Measurements from ENCODE around the gene TMEM129.

Gene TMEM129

DNA sequence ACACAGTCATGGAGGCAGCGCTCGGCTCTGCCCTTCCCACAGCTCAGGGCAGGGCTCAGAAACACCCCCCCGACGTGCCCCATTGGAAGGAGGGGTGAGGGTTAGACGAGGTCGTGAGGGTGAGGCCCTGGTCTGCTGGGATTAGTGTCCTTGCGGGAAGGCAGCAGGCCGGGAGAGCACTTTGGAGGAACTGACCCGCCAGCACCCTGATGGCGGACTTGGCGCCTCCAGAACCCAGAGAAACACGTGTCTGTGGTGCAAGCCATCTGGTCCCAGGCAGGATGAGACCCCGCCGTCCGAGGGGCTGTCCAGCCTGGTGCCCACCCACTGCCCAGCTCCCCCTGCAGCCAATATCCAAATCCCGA, 26.5 kb upstream of the TMEM129 start:
- DNase-seq, result no peak
- Histone ChIP-seq H3K9me3 (ENCODE audit: insufficient read depth, low read depth, low read length) (no peaks in the 10 kb centered on the region), H2AFZ (ENCODE audit: insufficient read depth, low read length, poor library complexity) (no peak overlapping the region), H3K27me3 (ENCODE audit: insufficient read depth, low read length) (no peaks in the 10 kb centered on the region), H3K79me1 (ENCODE audit: low read length) (no peaks in the 10 kb centered on the region), H3K27ac (ENCODE audit: low read depth, low read length) (no peak overlapping the region), H4K91ac (ENCODE audit: low read depth, low read length) (no peak overlapping the region), H3K23ac (ENCODE audit: low read length) (no peak overlapping the region), H4K12ac (ENCODE audit: low read depth, low read length) (no peak overlapping the region), H3K4me2 (ENCODE audit: low read length) (no peak overlapping the region), H2BK120ac (ENCODE audit: insufficient read depth, low read length, poor library complexity) (no peak overlapping the region), H3K14ac (ENCODE audit: low read length) (no peak overlapping the region), H3K4ac (ENCODE audit: low read depth, low read length) (no peak overlapping the region), H2BK12ac (ENCODE audit: low read length) (no peak overlapping the region), H4K8ac (ENCODE audit: low read depth, low read length) (no peak overlapping the region), H3K79me2 (ENCODE audit: control insufficient read depth, insufficient read depth, low read length, poor library complexity) (no peaks in the 10 kb centered on the region), H2BK5ac (ENCODE audit: low read depth, low read length, poor library complexity) (no peak overlapping the region), H3K9ac (ENCODE audit: low read length) (no peak overlapping the region), H2AK5ac (ENCODE audit: low read length) (no peak overlapping the region), H3K4me1 (ENCODE audit: control insufficient read depth in 1 of 2, insufficient read depth in 2 of 2, low read length in 2 of 2) (peaks cover 0 to 3% of the 10 kb centered on the region in 2 experiments), H3K18ac (ENCODE audit: low read length) (no peak overlapping the region), H3K36me3 (ENCODE audit: control insufficient read depth in 1 of 2, insufficient read depth in 2 of 2, low read length in 2 of 2) (peaks cover 17% of the 10 kb centered on the region in 2 experiments), H3K4me3 (ENCODE audit: low read depth, low read length) (no peak overlapping the region)
- no CpG with 5 or more reads among the region's 16 CpGs for WGBS (ENCODE audit: extremely low coverage, insufficient coverage, insufficient read length)

DNA sequence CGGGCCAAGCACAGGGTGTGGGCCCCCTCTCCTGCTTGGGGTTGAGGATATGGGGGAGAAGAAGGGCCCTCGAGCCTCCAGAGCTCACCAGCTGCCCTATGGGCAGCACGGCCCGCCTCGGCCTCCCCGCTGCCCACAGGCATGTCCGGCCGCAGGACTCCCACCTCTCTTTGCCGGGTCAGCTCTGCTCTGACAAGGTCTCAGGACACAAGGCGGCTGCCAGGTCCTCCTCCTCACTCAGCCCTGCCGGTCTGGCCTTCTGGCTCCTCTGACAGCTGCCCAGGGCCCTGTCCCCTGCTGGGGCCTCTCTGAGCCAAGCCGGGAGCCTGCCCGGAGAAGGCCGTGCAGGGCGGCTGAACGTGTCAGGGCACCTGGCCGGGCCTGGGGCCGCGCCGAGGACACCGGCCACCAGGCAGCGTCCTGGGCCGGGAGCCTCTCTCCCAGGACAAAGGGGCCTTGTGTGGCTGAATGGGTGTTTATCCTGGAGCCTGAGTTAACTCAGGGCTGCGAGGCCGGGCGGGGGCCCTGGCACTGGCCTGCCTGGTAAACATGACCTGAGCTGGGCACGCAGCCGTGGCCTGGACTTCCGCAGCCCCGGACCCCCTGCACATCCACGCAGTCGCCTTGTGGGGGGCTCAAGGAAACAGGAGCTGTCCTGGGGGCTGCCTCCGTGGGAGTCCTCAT, 25.9 kb upstream of the TMEM129 start:
- Histone ChIP-seq H3K14ac (ENCODE audit: low read length) (no peak overlapping the region), H4K8ac (ENCODE audit: low read depth, low read length) (no peak overlapping the region), H3K9me3 (ENCODE audit: insufficient read depth, low read depth, low read length) (no peaks in the 10 kb centered on the region), H3K79me2 (ENCODE audit: control insufficient read depth, insufficient read depth, low read length, poor library complexity) (no peaks in the 10 kb centered on the region), H2BK5ac (ENCODE audit: low read depth, low read length, poor library complexity) (no peak overlapping the region), H3K4ac (ENCODE audit: low read depth, low read length) (no peak overlapping the region), H4K91ac (ENCODE audit: low read depth, low read length) (no peak overlapping the region), H3K79me1 (ENCODE audit: low read length) (no peaks in the 10 kb centered on the region), H4K12ac (ENCODE audit: low read depth, low read length) (no peak overlapping the region), H2AFZ (ENCODE audit: insufficient read depth, low read length, poor library complexity) (no peak overlapping the region), H3K4me2 (ENCODE audit: low read length) (no peak overlapping the region), H3K27ac (ENCODE audit: low read depth, low read length) (no peak overlapping the region), H2BK120ac (ENCODE audit: insufficient read depth, low read length, poor library complexity) (no peak overlapping the region), H3K9ac (ENCODE audit: low read length) (no peak overlapping the region), H2AK5ac (ENCODE audit: low read length) (no peak overlapping the region), H3K18ac (ENCODE audit: low read length) (no peak overlapping the region), H3K27me3 (ENCODE audit: insufficient read depth, low read length) (no peaks in the 10 kb centered on the region), H3K23ac (ENCODE audit: low read length) (no peak overlapping the region), H2BK12ac (ENCODE audit: low read length) (no peak overlapping the region), H3K36me3 (ENCODE audit: control insufficient read depth in 1 of 2, insufficient read depth in 2 of 2, low read length in 2 of 2) (peaks cover 19 to 20% of the 10 kb centered on the region in 2 experiments), H3K4me1 (ENCODE audit: control insufficient read depth in 1 of 2, insufficient read depth in 2 of 2, low read length in 2 of 2) (no peaks in the 10 kb centered on the region), H3K4me3 (ENCODE audit: low read depth, low read length) (no peak overlapping the region)
- no peak for DNase-seq
- WGBS (ENCODE audit: extremely low coverage, insufficient coverage, insufficient read length), result no CpG with 5 or more reads among the region's 33 CpGs

DNA sequence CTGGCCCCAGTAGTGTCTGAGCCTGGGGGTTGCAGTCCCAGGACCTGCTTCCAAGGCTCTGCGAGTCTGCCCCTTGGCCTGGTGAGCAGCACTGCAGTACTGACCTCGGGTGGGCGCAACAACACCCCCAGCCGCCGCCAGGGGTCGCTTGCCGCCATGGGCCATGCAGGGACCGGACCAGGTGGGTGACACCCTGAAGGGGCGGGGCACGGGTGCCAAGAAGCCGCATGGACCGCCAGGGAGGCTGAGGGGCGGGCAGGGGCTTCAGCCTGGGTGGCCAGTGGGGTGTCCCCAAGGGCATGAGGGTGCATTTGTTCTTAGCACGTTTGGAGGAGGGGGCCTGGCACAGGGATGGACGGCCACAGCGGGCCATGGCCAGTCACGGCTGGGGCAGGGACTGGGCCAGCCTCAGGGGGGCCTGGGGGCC, 25.2 kb upstream of the TMEM129 start:
- Histone ChIP-seq H2BK12ac (ENCODE audit: low read length) (no peak overlapping the region), H3K14ac (ENCODE audit: low read length) (no peak overlapping the region), H2AFZ (ENCODE audit: insufficient read depth, low read length, poor library complexity) (no peak overlapping the region), H3K23ac (ENCODE audit: low read length) (no peak overlapping the region), H2AK5ac (ENCODE audit: low read length) (no peak overlapping the region), H4K8ac (ENCODE audit: low read depth, low read length) (no peak overlapping the region), H3K4me1 (ENCODE audit: control insufficient read depth in 1 of 2, insufficient read depth in 2 of 2, low read length in 2 of 2) (no peaks in the 10 kb centered on the region), H3K4me3 (ENCODE audit: low read depth, low read length) (no peak overlapping the region), H4K12ac (ENCODE audit: low read depth, low read length) (no peak overlapping the region), H3K79me1 (ENCODE audit: low read length) (no peaks in the 10 kb centered on the region), H2BK120ac (ENCODE audit: insufficient read depth, low read length, poor library complexity) (no peak overlapping the region), H3K27me3 (ENCODE audit: insufficient read depth, low read length) (no peaks in the 10 kb centered on the region), H3K36me3 (ENCODE audit: control insufficient read depth in 1 of 2, insufficient read depth in 2 of 2, low read length in 2 of 2) (peaks cover 25 to 27% of the 10 kb centered on the region in 2 experiments), H3K18ac (ENCODE audit: low read length) (no peak overlapping the region), H3K79me2 (ENCODE audit: control insufficient read depth, insufficient read depth, low read length, poor library complexity) (no peaks in the 10 kb centered on the region), H3K9ac (ENCODE audit: low read length) (no peak overlapping the region), H3K4ac (ENCODE audit: low read depth, low read length) (no peak overlapping the region), H3K27ac (ENCODE audit: low read depth, low read length) (no peak overlapping the region), H4K91ac (ENCODE audit: low read depth, low read length) (no peak overlapping the region), H3K4me2 (ENCODE audit: low read length) (no peak overlapping the region), H2BK5ac (ENCODE audit: low read depth, low read length, poor library complexity) (no peak overlapping the region), H3K9me3 (ENCODE audit: insufficient read depth, low read depth, low read length) (no peaks in the 10 kb centered on the region)
- WGBS (ENCODE audit: extremely low coverage, insufficient coverage, insufficient read length), result no CpG with 5 or more reads among the region's 17 CpGs
- peak; percentile 61 to 81 for DNase-seq

DNA sequence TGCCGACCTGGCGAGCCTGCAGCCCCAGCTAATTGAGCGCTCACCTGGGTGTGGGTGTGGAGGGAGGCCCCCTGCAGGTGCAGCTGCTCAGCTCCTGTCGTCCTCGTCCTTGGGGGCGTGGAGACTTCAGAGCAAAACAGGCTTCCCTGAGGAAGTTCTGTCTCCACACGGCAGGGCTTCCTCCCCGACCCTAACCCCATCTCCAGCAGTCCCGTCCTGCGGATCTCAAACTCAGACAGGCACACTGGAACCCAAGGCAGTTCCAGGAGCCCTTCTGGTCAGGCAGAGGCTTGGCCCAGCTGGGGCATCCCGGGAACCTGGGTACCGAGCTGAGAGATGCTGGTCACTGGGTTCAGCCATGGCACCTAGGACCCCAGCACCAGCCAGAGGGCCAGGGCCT, 24.6 kb upstream of the TMEM129 start:
- no peak overlapping the region for H2BK5ac ChIP-seq (ENCODE audit: low read depth, low read length, poor library complexity)
- no peak overlapping the region for H3K4ac ChIP-seq (ENCODE audit: low read depth, low read length)
- H4K8ac ChIP-seq (ENCODE audit: low read depth, low read length), result no peak overlapping the region
- H3K14ac ChIP-seq (ENCODE audit: low read length), result no peak overlapping the region
- H3K4me1 ChIP-seq (ENCODE audit: control insufficient read depth in 1 of 2, insufficient read depth in 2 of 2, low read length in 2 of 2), result no peaks in the 10 kb centered on the region
- no peak overlapping the region for H3K27ac ChIP-seq (ENCODE audit: low read depth, low read length)
- no peak overlapping the region for H2AFZ ChIP-seq (ENCODE audit: insufficient read depth, low read length, poor library complexity)
- no peak overlapping the region for H4K12ac ChIP-seq (ENCODE audit: low read depth, low read length)
- no peak overlapping the region for H3K4me2 ChIP-seq (ENCODE audit: low read length)
- no peak overlapping the region for H2AK5ac ChIP-seq (ENCODE audit: low read length)
- H3K79me1 ChIP-seq (ENCODE audit: low read length), result no peaks in the 10 kb centered on the region
- peaks cover 31 to 33% of the 10 kb centered on the region in 2 experiments for H3K36me3 ChIP-seq (ENCODE audit: control insufficient read depth in 1 of 2, insufficient read depth in 2 of 2, low read length in 2 of 2)
- no peak overlapping the region for H3K9ac ChIP-seq (ENCODE audit: low read length)
- H3K27me3 ChIP-seq (ENCODE audit: insufficient read depth, low read length), result no peaks in the 10 kb centered on the region
- no peak overlapping the region for H2BK12ac ChIP-seq (ENCODE audit: low read length)
- H2BK120ac ChIP-seq (ENCODE audit: insufficient read depth, low read length, poor library complexity), result no peak overlapping the region
- H3K18ac ChIP-seq (ENCODE audit: low read length), result no peak overlapping the region
- no peak overlapping the region for H3K4me3 ChIP-seq (ENCODE audit: low read depth, low read length)
- WGBS (ENCODE audit: extremely low coverage, insufficient coverage, insufficient read length), result no CpG with 5 or more reads among the region's 12 CpGs
- no peak overlapping the region for H4K91ac ChIP-seq (ENCODE audit: low read depth, low read length)
- DNase-seq, result no peak
- H3K79me2 ChIP-seq (ENCODE audit: control insufficient read depth, insufficient read depth, low read length, poor library complexity), result no peaks in the 10 kb centered on the region
- H3K23ac ChIP-seq (ENCODE audit: low read length), result no peak overlapping the region
- H3K9me3 ChIP-seq (ENCODE audit: insufficient read depth, low read depth, low read length), result peaks cover 2% of the 10 kb centered on the region

Measured in trophoblast cell (in vitro differentiated cells and primary cell).